ENCODE data around the gene HSPB7. TPM values are rescaled to one million over a fixed set of nuclear protein-coding genes. Genes with fewer than 3 reads are reported as not detected.

HSPB7 gene
- total and polyA plus RNA-seq, 2 of the 8 experiments (the other 6 are each of a cell fraction or from before 2014, with no cell fraction given) = not detected

GRCh38 chr1:16015491-16015890 lies 2.4 kb downstream of the HSPB7 start:
- H3K27ac ChIP-seq (ENCODE audit: low read depth, low read length) = no peak overlapping the region
- H2BK15ac ChIP-seq (ENCODE audit: low read length) = peak overlapping the region; percentile 81; the same call in 1 of the 2 replicates
- FAIRE-seq (no peak), DNase-seq (ENCODE audit: low read depth in 1 of 2, low spot score in 2 of 2) (no peak)
- H3K4me3 ChIP-seq (ENCODE audit: extremely low read depth in 1 of 4, insufficient read depth in 2 of 4, low read depth in 3 of 4, low read length in 4 of 4) = no peak overlapping the region
- H3K79me2 ChIP-seq (ENCODE audit: control insufficient read depth in 1 of 2, insufficient read depth in 2 of 2, low read length in 2 of 2) = no peaks in the 10 kb centered on the region
- no peak overlapping the region for H2AFZ ChIP-seq (ENCODE audit: low read length)
- H2BK120ac ChIP-seq (replicated peaks; ENCODE audit: low read depth, low read length) = no peak overlapping the region
- no peak overlapping the region for H4K91ac ChIP-seq (replicated peaks; ENCODE audit: insufficient read length, low read length)
- H2BK12ac ChIP-seq (ENCODE audit: low read depth, low read length) = 0 out of 2 replicates have a peak overlapping the region, but pooled peaks have one; percentile 68
- CTCF ChIA-PET (ENCODE audit: partially characterized antibody) = interaction anchor here (0.8 to 4.0 kb wide), 7 partner anchors 10 to 173 kb away, joined by 3 to 25 read pairs (median 4); no protein-coding TSS in a partner anchor
- H2BK5ac ChIP-seq (ENCODE audit: low read depth, low read length) = no peak overlapping the region
- WGBS, 2 experiments (ENCODE audit: extremely low coverage in 1 of 2, insufficient coverage in 1 of 2, insufficient read length in 1 of 2, insufficient replicate concordance in 2 of 2, low coverage in 1 of 2, low lambda C conversion rate in 2 of 2, missing lambda C conversion rate in 1 of 2) = 91% methylated on average over 24 of the region's 25 CpGs; no CpG with 5 or more reads in 1 of the 2 experiments
- H3K27me3 ChIP-seq (replicated peaks in 1 of 4; ENCODE audit: control insufficient read depth in 3 of 4, extremely low read depth in 1 of 4, insufficient read depth in 3 of 4, low read length in 3 of 4) = peaks cover 0 to 2% (median 0%) of the 10 kb centered on the region in 4 experiments; a peak in 1 of 7 replicates
- no peak overlapping the region for H3K9ac ChIP-seq (replicated peaks in 1 of 4; ENCODE audit: extremely low read depth in 1 of 4, low read depth in 3 of 4, low read length in 3 of 4)
- H3K36me3 ChIP-seq (ENCODE audit: control insufficient read depth in 2 of 4, insufficient read depth in 4 of 4, low read length in 3 of 4) = no peaks in the 10 kb centered on the region
- no peak overlapping the region for H3K4me2 ChIP-seq (ENCODE audit: insufficient read depth in 1 of 2, low read depth in 2 of 2, low read length in 2 of 2)
- no peak overlapping the region for H2AK5ac ChIP-seq (ENCODE audit: low read depth, low read length)
- no peak overlapping the region for H3K4ac ChIP-seq (replicated peaks; ENCODE audit: insufficient read length, low read depth, low read length)
- peak overlapping the region; percentile 63; the same call in 1 of the 2 replicates for H4K8ac ChIP-seq (ENCODE audit: extremely low read depth, insufficient read depth, low read length)
- H3K23me2 ChIP-seq (ENCODE audit: low read depth, low read length) = no peaks in the 10 kb centered on the region; the same call in 1 of the 2 replicates
- H3K14ac ChIP-seq (ENCODE audit: insufficient read length) = no peak overlapping the region
- H3K18ac ChIP-seq (ENCODE audit: extremely low read depth, low read length) = peak overlapping the region; percentile 48; the same call in 1 of the 2 replicates
- H3K23ac ChIP-seq (ENCODE audit: insufficient read length) = no peak overlapping the region
- no peak overlapping the region for H4K5ac ChIP-seq (ENCODE audit: insufficient read length, low read depth, low read length)
- H2BK20ac ChIP-seq (ENCODE audit: low read length) = no peak overlapping the region
- POLR2A ChIA-PET (ENCODE audit: partially characterized antibody) = interaction anchor here (0.8 to 1.3 kb wide), 2 partner anchors 9 to 13 kb away, joined by 3 read pairs; no protein-coding TSS in a partner anchor
- no peak overlapping the region for H3K56ac ChIP-seq (replicated peaks; ENCODE audit: insufficient read length, low read depth, low read length)
- no peaks in the 10 kb centered on the region for H3K9me3 ChIP-seq (ENCODE audit: insufficient read depth in 2 of 2, low read depth in 1 of 2, low read length in 1 of 2)
- H3K4me1 ChIP-seq (replicated peaks in 1 of 4; ENCODE audit: control insufficient read depth in 3 of 4, insufficient read depth in 4 of 4, low read length in 3 of 4) = peaks cover 5 to 37% (median 22%) of the 10 kb centered on the region in 4 experiments
- H4K20me1 ChIP-seq (replicated peaks in 1 of 2; ENCODE audit: control insufficient read depth in 1 of 2, insufficient read depth in 2 of 2, low read length in 2 of 2) = no peaks in the 10 kb centered on the region
- H3K79me1 ChIP-seq (ENCODE audit: low read depth, low read length) = no peaks in the 10 kb centered on the region
- TF ChIP-seq TCF12 (IDR thresholded peaks at IDR 0.05; ENCODE audit: low read depth, low read length) (no peak), POU5F1 (IDR thresholded peaks at IDR 0.05; ENCODE audit: low read depth, low read length) (no peak), TBP (IDR thresholded peaks at IDR 0.05; ENCODE audit: low read depth, low read length) (no peak), POLR2A (IDR thresholded peaks at IDR 0.05; ENCODE audit: control extremely low read depth in 1 of 2, low read depth in 2 of 2, low read length in 2 of 2) (no peak)
